ENCODE results near the gene FREM1.

The FREM1 gene

GRCh38 chr9:14822666-14823065 lies 87.6 kb downstream of the FREM1 start:
- in situ Hi-C loops (cut with MboI; ENCODE audit: low sequenced_read_pairs) = no loop called here

GRCh38 chr9:14819183-14819582 lies 91.0 kb downstream of the FREM1 start:
- in situ Hi-C loops (cut with MboI; ENCODE audit: low sequenced_read_pairs) = no loop called here

- in situ Hi-C loops (cut with MboI; ENCODE audit: low sequenced_read_pairs) = no loop called here
Observed at GRCh38 chr9:14814249-14814628, 96.0 kb downstream of the FREM1 start.

- in situ Hi-C loops (cut with MboI; ENCODE audit: low sequenced_read_pairs) = no loop called here
Observed at GRCh38 chr9:14813336-14814248, 96.6 kb downstream of the FREM1 start.

- in situ Hi-C loops (cut with MboI; ENCODE audit: low sequenced_read_pairs) = no loop called here
Observed at GRCh38 chr9:14812806-14813205, 97.4 kb downstream of the FREM1 start.

GRCh38 chr9:14811844-14812243 lies 98.4 kb downstream of the FREM1 start:
- in situ Hi-C loops (cut with MboI; ENCODE audit: low sequenced_read_pairs) = no loop called here

GRCh38 chr9:14806941-14807520 lies 103.2 kb downstream of the FREM1 start:
- in situ Hi-C loops (cut with MboI; ENCODE audit: low sequenced_read_pairs) = no loop called here

GRCh38 chr9:14799030-14799429 lies 111.2 kb downstream of the FREM1 start:
- in situ Hi-C loops (cut with MboI; ENCODE audit: low sequenced_read_pairs) = no loop called here

GRCh38 chr9:14797435-14797834 lies 112.8 kb downstream of the FREM1 start:
- in situ Hi-C loops (cut with MboI; ENCODE audit: low sequenced_read_pairs) = no loop called here

GRCh38 chr9:14793389-14793788 lies 116.8 kb downstream of the FREM1 start:
- in situ Hi-C loops (cut with MboI; ENCODE audit: low sequenced_read_pairs) = no loop called here

- in situ Hi-C loops (cut with MboI; ENCODE audit: low sequenced_read_pairs) = no loop called here
Observed at GRCh38 chr9:14790628-14791027, 119.6 kb downstream of the FREM1 start.

GRCh38 chr9:14788846-14789245 lies 121.4 kb downstream of the FREM1 start:
- in situ Hi-C loops (cut with MboI; ENCODE audit: low sequenced_read_pairs) = no loop called here

GRCh38 chr9:14783358-14783757 lies 126.9 kb downstream of the FREM1 start:
- in situ Hi-C loops (cut with MboI; ENCODE audit: low sequenced_read_pairs) = no loop called here

- in situ Hi-C loops (cut with MboI; ENCODE audit: low sequenced_read_pairs) = no loop called here
Observed at GRCh38 chr9:14782286-14783051, 127.8 kb downstream of the FREM1 start.

GRCh38 chr9:14780693-14781092 lies 129.5 kb downstream of the FREM1 start:
- in situ Hi-C loops (cut with MboI; ENCODE audit: low sequenced_read_pairs) = no loop called here

GRCh38 chr9:14780251-14780650 lies 130.0 kb downstream of the FREM1 start:
- in situ Hi-C loops (cut with MboI; ENCODE audit: low sequenced_read_pairs) = no loop called here

- in situ Hi-C loops (cut with MboI; ENCODE audit: low sequenced_read_pairs) = no loop called here
Observed at GRCh38 chr9:14779566-14780022, 130.6 kb downstream of the FREM1 start.

- in situ Hi-C loops (cut with MboI; ENCODE audit: low sequenced_read_pairs) = no loop called here
Observed at GRCh38 chr9:14778565-14778964, 131.7 kb downstream of the FREM1 start.

- in situ Hi-C loops (cut with MboI; ENCODE audit: low sequenced_read_pairs) = no loop called here
Observed at GRCh38 chr9:14775917-14776316, 134.3 kb downstream of the FREM1 start.

GRCh38 chr9:14770592-14770991 lies 139.6 kb downstream of the FREM1 start:
- in situ Hi-C loops (cut with MboI; ENCODE audit: low sequenced_read_pairs) = no loop called here

- in situ Hi-C loops (cut with MboI; ENCODE audit: low sequenced_read_pairs) = no loop called here
Observed at GRCh38 chr9:14769230-14769571, 141.0 kb downstream of the FREM1 start.

All from hTERT RPE-1 (cell line).